Mesodermal cell (in vitro differentiated cells): ENCODE results near the gene RIMBP3B.
"Not testable (repeated sequence)": the region's sequence is repeated elsewhere in the genome, so short reads cannot be mapped to it uniquely, and the experiment has no call there.

Experiments used
- H3K27ac ChIP-seq: 2 replicates; pipeline ENCODE4 v1.7.0; 2013; ENCODE audit warnings: mild to moderate bottlenecking, low read depth, low read length, moderate library complexity; ENCODE audit not compliant: severe bottlenecking
- H3K36me3 ChIP-seq: 2 replicates; pipeline ENCODE4 v1.7.1; 2013; ENCODE audit warnings: mild to moderate bottlenecking, low read length, moderate library complexity; ENCODE audit not compliant: control insufficient read depth, insufficient read depth
- H3K4me1 ChIP-seq: one replicate; pipeline ENCODE4 v1.7.1; 2013; ENCODE audit warnings: mild to moderate bottlenecking, low read length; ENCODE audit not compliant: insufficient read depth, control insufficient read depth, poor library complexity, severe bottlenecking
- H3K4me3 ChIP-seq: 2 replicates; pipeline ENCODE4 v1.7.0; 2013; ENCODE audit warnings: low read length, control low read depth, mild to moderate bottlenecking; ENCODE audit not compliant: insufficient read depth, poor library complexity, severe bottlenecking; ENCODE audit errors: extremely low read depth
- H3K9me3 ChIP-seq: 2 replicates; pipeline ENCODE4 v1.7.1; 2013; ENCODE audit warnings: mild to moderate bottlenecking, low read length, moderate library complexity; ENCODE audit not compliant: control insufficient read depth
- WGBS, 2 experiments: methylation state at CpG; one replicate each; pipeline ENCODE4 v1.1.5; 2013; ENCODE audit warnings: missing lambda C conversion rate in 2 of 2; ENCODE audit not compliant: insufficient coverage in 2 of 2; 5-methylcytosine and 5-hydroxymethylcytosine counted together

The RIMBP3B gene

DNA sequence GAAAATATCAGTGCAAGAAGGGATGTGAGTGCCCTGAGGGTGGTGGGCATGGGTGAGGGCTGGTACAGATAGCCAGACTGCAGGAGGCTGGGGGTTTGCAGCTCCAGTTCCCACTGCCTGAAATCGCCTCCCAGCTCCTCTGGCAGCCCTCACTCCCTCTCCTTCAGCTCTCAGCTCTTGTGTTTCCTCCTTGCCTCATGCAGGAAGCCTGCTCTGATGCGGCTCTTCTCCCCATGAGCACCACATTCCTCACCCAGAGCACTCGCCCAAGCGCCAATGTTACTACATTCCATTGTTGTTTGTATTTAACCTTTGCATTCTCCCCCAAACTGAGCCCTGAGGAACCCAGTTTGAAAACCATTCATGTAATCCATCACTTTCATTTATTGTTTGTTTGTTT, 7.7 kb upstream of the RIMBP3B start:
- not testable (repeated sequence) for H3K36me3 ChIP-seq, H3K27ac ChIP-seq, H3K9me3 ChIP-seq, H3K4me1 ChIP-seq, H3K4me3 ChIP-seq
- no CpG with 5 or more reads among the region's 4 CpGs for WGBS, 2 experiments

GRCh38 chr22:21384468-21385357, 1.2 kb downstream of the RIMBP3B start:
- H3K4me1 ChIP-seq, H3K36me3 ChIP-seq, H3K9me3 ChIP-seq, H3K27ac ChIP-seq, H3K4me3 ChIP-seq: not testable (repeated sequence)
- WGBS, 2 experiments, result no CpG with 5 or more reads among the region's 79 CpGs

- H3K4me1 ChIP-seq, H3K9me3 ChIP-seq, H3K36me3 ChIP-seq, H3K4me3 ChIP-seq, H3K27ac ChIP-seq: not testable (repeated sequence)
- WGBS, 2 experiments, result no CpG with 5 or more reads among the region's 7 CpGs
Observed at GRCh38 chr22:21389480-21389879, 5.9 kb downstream of the RIMBP3B start.

GRCh38 chr22:21390013-21390412, 6.5 kb downstream of the RIMBP3B start:
- WGBS, 2 experiments, result no CpG with 5 or more reads among the region's 9 CpGs
- H3K4me3 ChIP-seq, H3K4me1 ChIP-seq, H3K9me3 ChIP-seq, H3K27ac ChIP-seq, H3K36me3 ChIP-seq: not testable (repeated sequence)

DNA sequence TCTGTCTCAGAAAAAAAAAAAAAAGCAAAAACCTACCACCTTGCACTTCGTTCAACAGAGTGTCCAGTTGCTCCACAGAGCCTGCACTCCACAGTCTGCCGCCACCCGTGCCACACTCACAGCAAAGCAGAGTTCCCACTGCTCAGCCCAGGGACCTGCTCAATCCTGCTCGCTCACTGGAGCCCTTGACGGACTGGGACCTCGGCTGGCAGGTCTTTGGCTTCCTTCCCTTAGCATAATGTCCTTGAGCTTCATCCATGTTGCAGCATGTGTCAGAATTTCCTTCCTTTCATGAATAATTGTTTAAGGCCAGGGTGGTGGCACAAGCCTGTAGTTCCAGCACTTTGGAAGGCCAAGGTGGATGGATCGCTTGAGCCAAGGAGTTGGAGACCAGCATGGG, 11.1 kb downstream of the RIMBP3B start:
- not testable (repeated sequence) for H3K4me1 ChIP-seq, H3K9me3 ChIP-seq, H3K27ac ChIP-seq, H3K4me3 ChIP-seq, H3K36me3 ChIP-seq
- WGBS, 2 experiments, result no CpG with 5 or more reads among the region's 7 CpGs

GRCh38 chr22:21401197-21401969, 17.8 kb downstream of the RIMBP3B start:
- not testable (repeated sequence) for H3K9me3 ChIP-seq, H3K27ac ChIP-seq, H3K4me3 ChIP-seq, H3K36me3 ChIP-seq, H3K4me1 ChIP-seq
- WGBS, 2 experiments, result no CpG with 5 or more reads among the region's 21 CpGs

DNA sequence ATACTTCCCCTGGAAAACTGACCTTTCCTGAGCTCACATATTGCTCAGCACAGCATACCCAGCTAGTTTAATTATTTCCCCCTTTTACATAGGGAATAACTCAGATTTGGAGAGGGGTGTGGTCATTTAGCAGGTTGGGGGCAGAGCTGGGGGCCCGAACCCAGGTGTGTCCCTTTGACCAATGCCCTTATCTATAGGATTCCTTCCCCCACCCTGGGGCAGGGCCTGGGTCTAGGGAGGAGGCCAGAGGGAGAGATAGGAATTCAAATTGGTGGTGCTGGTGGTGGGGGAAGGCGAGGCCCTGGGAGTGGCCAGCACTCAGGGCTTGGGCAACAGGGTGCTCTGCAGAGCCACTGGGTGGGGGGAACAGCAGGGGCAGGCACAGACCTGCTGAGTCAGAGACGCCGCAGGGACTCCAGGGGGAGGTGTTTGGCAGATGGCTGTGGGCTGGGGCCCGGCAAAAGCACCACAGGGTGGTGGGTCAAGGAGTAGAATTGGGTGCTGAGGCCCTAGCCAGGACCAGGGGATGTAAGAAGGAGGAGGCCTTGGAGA, 19.3 kb downstream of the RIMBP3B start:
- not testable (repeated sequence) for H3K36me3 ChIP-seq, H3K4me1 ChIP-seq, H3K4me3 ChIP-seq, H3K27ac ChIP-seq, H3K9me3 ChIP-seq
- WGBS, 2 experiments, result no CpG with 5 or more reads among the region's 5 CpGs

- not testable (repeated sequence) for H3K9me3 ChIP-seq, H3K4me3 ChIP-seq, H3K4me1 ChIP-seq, H3K27ac ChIP-seq, H3K36me3 ChIP-seq
- no CpG with 5 or more reads among the region's 1 CpG for WGBS, 2 experiments
Observed at GRCh38 chr22:21407139-21407538, 23.6 kb downstream of the RIMBP3B start.

- H3K4me1 ChIP-seq, H3K4me3 ChIP-seq, H3K36me3 ChIP-seq, H3K9me3 ChIP-seq, H3K27ac ChIP-seq: not testable (repeated sequence)
- no CpG with 5 or more reads among the region's 4 CpGs for WGBS, 2 experiments
Observed at GRCh38 chr22:21407792-21408191, 24.2 kb downstream of the RIMBP3B start.

GRCh38 chr22:21416375-21416774, 32.8 kb downstream of the RIMBP3B start:
- H3K36me3 ChIP-seq, H3K4me3 ChIP-seq, H3K27ac ChIP-seq, H3K9me3 ChIP-seq, H3K4me1 ChIP-seq: not testable (repeated sequence)
- WGBS, 2 experiments, result no CpG with 5 or more reads among the region's 25 CpGs

- H3K4me1 ChIP-seq, H3K9me3 ChIP-seq, H3K36me3 ChIP-seq, H3K27ac ChIP-seq: not testable (repeated sequence)
- WGBS, 2 experiments, result no CpG with 5 or more reads among the region's 81 CpGs
- H3K4me3 ChIP-seq, result peak within 1 kb of the TSS; percentile 22
Observed at GRCh38 chr22:21417227-21417746, 33.7 kb downstream of the RIMBP3B start, which contains the start of gene HIC2. Gene HIC2 (plus strand): TSS chr22:21417371. CDS start chr22:21442832, 25,461 bp downstream.
